GM23338 (cell line): ENCODE data around the gene CDH20. TPM values are rescaled to one million over a fixed set of nuclear protein-coding genes. Genes with fewer than 3 reads are reported as not detected.

Experiments
- ATAC-seq: fragments of 200-7000 bp; cut with Tn5 transposase; 3 replicates; pipeline ENCODE4 v1.9.1; 2020
- DNase-seq: peaks from one replicate; pipeline ENCODE4 v3.0.0-alpha.2; 2015; ENCODE audit warnings: low spot score
- H2AFZ ChIP-seq: fragments of 200-600 bp; sonication (generic); 2 replicates; pipeline ENCODE4 v1.8.0; 2016; ENCODE audit warnings: antibody characterized with exemption, mild to moderate bottlenecking, moderate library complexity
- H3F3A ChIP-seq: fragments of 200-600 bp; sonication (generic); replicated peaks from 2 replicates; pipeline ENCODE4 v1.8.0; 2017; ENCODE audit warnings: antibody characterized with exemption, mixed run types, low read depth
- H3K27ac ChIP-seq: fragments of 200-600 bp; sonication (generic); 2 replicates; pipeline ENCODE4 v1.6.1; 2016; ENCODE audit warnings: low read depth
- H3K27me3 ChIP-seq: fragments of 200-600 bp; sonication (generic); 2 replicates; pipeline ENCODE4 v1.8.0; 2016; ENCODE audit warnings: mild to moderate bottlenecking, mixed run types, moderate library complexity; ENCODE audit not compliant: insufficient read depth
- H3K36me3 ChIP-seq: fragments of 200-600 bp; sonication (generic); 2 replicates; pipeline ENCODE4 v1.8.0; 2016; ENCODE audit warnings: mild to moderate bottlenecking; ENCODE audit not compliant: insufficient read depth
- H3K4me1 ChIP-seq: fragments of 200-600 bp; sonication (generic); 2 replicates; pipeline ENCODE4 v1.8.0; 2016; ENCODE audit warnings: mild to moderate bottlenecking, moderate library complexity; ENCODE audit not compliant: insufficient read depth
- H3K4me2 ChIP-seq: fragments of 200-600 bp; sonication (generic); 2 replicates; pipeline ENCODE4 v1.7.1; 2017; ENCODE audit warnings: mixed run types
- H3K4me3 ChIP-seq: fragments of 200-600 bp; sonication (generic); 2 replicates; pipeline ENCODE4 v1.6.1; 2016; ENCODE audit warnings: mixed run types
- H3K79me2 ChIP-seq: fragments of 200-600 bp; sonication (generic); replicated peaks from 2 replicates; pipeline ENCODE4 v1.8.0; 2017; ENCODE audit warnings: mild to moderate bottlenecking; ENCODE audit not compliant: insufficient read depth
- H3K9me2 ChIP-seq: fragments of 200-600 bp; sonication (generic); 2 replicates; pipeline ENCODE4 v1.8.0; 2017; ENCODE audit not compliant: insufficient read depth
- H4K20me1 ChIP-seq: fragments of 200-600 bp; sonication (generic); replicated peaks from 2 replicates; pipeline ENCODE4 v1.8.0; 2017; ENCODE audit warnings: mild to moderate bottlenecking; ENCODE audit not compliant: insufficient read depth
- H3K27ac Mint-ChIP-seq: 2 replicates; pipeline ENCODE4 v1.8.0; 2020; ENCODE audit warnings: inconsistent platforms, mild to moderate bottlenecking, moderate library complexity, mixed read lengths
- H3K27me3 Mint-ChIP-seq: 3 replicates; pipeline ENCODE4 v1.8.0; 2022; ENCODE audit warnings: low read depth, mild to moderate bottlenecking, moderate library complexity, mixed read lengths, inconsistent platforms; ENCODE audit not compliant: insufficient read depth, poor library complexity
- H3K36me3 Mint-ChIP-seq: 3 replicates; pipeline ENCODE4 v1.8.0; 2021; ENCODE audit warnings: low read depth, mild to moderate bottlenecking, inconsistent platforms, moderate library complexity, mixed read lengths
- H3K4me1 Mint-ChIP-seq: 3 replicates; pipeline ENCODE4 v1.8.0; 2020; ENCODE audit warnings: mild to moderate bottlenecking, inconsistent platforms, mixed read lengths
- H3K4me3 Mint-ChIP-seq: 3 replicates; pipeline ENCODE4 v1.8.0; 2021; ENCODE audit warnings: moderate library complexity, mild to moderate bottlenecking, inconsistent platforms, mixed read lengths
- H3K9me3 Mint-ChIP-seq: 3 replicates; pipeline ENCODE4 v1.8.0; 2020; ENCODE audit warnings: moderate library complexity, mild to moderate bottlenecking, inconsistent platforms, mixed read lengths
- CREB1 ChIP-seq: fragments of 250-450 bp; sonication (Bioruptor Pico); IDR thresholded peaks from 2 replicates; pipeline ENCODE4 v1.5.0; 2020; ENCODE audit warnings: low read depth, mild to moderate bottlenecking, moderate library complexity
- EZH2phosphoT487 ChIP-seq: fragments of 200-600 bp; sonication (generic); IDR thresholded peaks from one replicate; pipeline ENCODE4 v1.8.1; 2018; ENCODE audit warnings: antibody characterized with exemption; ENCODE audit not compliant: unreplicated experiment
- JUNB ChIP-seq: IDR thresholded peaks from one replicate; pipeline ENCODE4 v1.6.1; 2016; ENCODE audit warnings: antibody characterized with exemption; ENCODE audit not compliant: unreplicated experiment
- POLR2AphosphoS5 ChIP-seq: IDR thresholded peaks from 2 replicates; pipeline ENCODE4 v1.6.1; 2016; ENCODE audit warnings: antibody characterized with exemption, low read depth
- STAT1 ChIP-seq: IDR thresholded peaks from one replicate; pipeline ENCODE4 v1.6.1; 2016; ENCODE audit warnings: antibody characterized with exemption; ENCODE audit not compliant: unreplicated experiment
- ZNF114 ChIP-seq: fragments of 250-450 bp; sonication (Bioruptor Pico); IDR thresholded peaks from 2 replicates; pipeline ENCODE4 v1.5.0; 2020; ENCODE audit warnings: mild to moderate bottlenecking, moderate library complexity
- ZNF331 ChIP-seq: fragments of 250-450 bp; sonication (Bioruptor Pico); IDR thresholded peaks from 2 replicates; pipeline ENCODE4 v1.5.0; 2020; ENCODE audit warnings: low read depth, mild to moderate bottlenecking, moderate library complexity
- polyA plus RNA-seq: library from polyadenylated mRNA; unstranded; fragments of >200 nt; fragmentation: Nextera tagmentation; extraction: Ambion mirVana; gene quantifications from 2 replicates; pipeline ENCODE4 v1.2.1, GENCODE V29; 2016
- total RNA-seq: library from RNA; depleted of rRNA; stranded (reverse); fragments of >200 nt; shearing (Covaris generic); gene quantifications from 2 replicates; pipeline ENCODE4 v1.2.3, GENCODE V29; 2014
- TF ChIP-seq, protein P1 (sequence below): IDR thresholded peaks from one replicate; pipeline ENCODE4 v1.6.1; 2018; ENCODE audit warnings: antibody characterized with exemption; ENCODE audit not compliant: unreplicated experiment
- TF ChIP-seq, protein P2 (sequence below), 2 experiments: fragments of 200-600 bp in 1 of 2; sonication (generic) in 1 of 2; conservative IDR thresholded peaks; 2 replicates each; pipeline versions ENCODE4 v1.5.1 to v1.6.1; 2016 to 2017; ENCODE audit warnings: antibody characterized with exemption in 2 of 2, low read depth in 2 of 2, mild to moderate bottlenecking in 2 of 2, moderate library complexity in 1 of 2
- TF ChIP-seq, protein P3 (sequence below): IDR thresholded peaks from 2 replicates; pipeline ENCODE4 v1.6.1; 2016; ENCODE audit warnings: antibody characterized with exemption
- TF ChIP-seq, protein P4 (sequence below): fragments of 250-450 bp; sonication (Bioruptor Pico); IDR thresholded peaks from 2 replicates; pipeline ENCODE4 v1.5.0; 2020; ENCODE audit warnings: mild to moderate bottlenecking, moderate library complexity

Gene CDH20
- total and polyA plus RNA-seq, 2 experiments from 2014 or later = 1.0 TPM; not detected in 1

DNA sequence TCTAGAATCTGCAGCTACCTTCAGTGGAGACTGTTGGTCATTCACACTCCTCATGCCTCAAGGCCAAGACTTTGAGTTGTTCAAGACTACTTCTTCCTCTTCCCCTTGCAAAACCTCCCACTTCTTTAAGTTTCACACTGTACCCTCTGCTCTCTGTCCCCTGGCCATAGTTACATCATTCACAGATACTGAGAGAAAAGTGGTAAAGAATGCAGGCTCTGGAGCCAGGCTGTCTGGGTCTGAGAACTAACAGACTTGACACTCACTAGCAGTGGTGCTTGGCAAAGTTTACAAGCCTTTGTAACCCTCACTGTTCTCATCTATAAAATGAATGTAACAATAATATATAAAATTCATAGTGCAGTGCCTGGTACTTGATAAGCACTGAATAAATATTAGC lies 61.8 kb downstream of the CDH20 start:
- Histone ChIP-seq H2AFZ (no peak overlapping the region), H3K4me2 (no peak overlapping the region), H4K20me1 (no peaks in the 10 kb centered on the region), H3K27ac (no peak overlapping the region), H3K36me3 (no peaks in the 10 kb centered on the region), H3F3A (no peaks in the 10 kb centered on the region), H3K4me1 (no peaks in the 10 kb centered on the region), H3K9me2 (no peaks in the 10 kb centered on the region), H3K79me2 (no peaks in the 10 kb centered on the region), H3K4me3 (no peak overlapping the region), H3K27me3 (no peaks in the 10 kb centered on the region)
- TF ChIP-seq, protein P1, sequence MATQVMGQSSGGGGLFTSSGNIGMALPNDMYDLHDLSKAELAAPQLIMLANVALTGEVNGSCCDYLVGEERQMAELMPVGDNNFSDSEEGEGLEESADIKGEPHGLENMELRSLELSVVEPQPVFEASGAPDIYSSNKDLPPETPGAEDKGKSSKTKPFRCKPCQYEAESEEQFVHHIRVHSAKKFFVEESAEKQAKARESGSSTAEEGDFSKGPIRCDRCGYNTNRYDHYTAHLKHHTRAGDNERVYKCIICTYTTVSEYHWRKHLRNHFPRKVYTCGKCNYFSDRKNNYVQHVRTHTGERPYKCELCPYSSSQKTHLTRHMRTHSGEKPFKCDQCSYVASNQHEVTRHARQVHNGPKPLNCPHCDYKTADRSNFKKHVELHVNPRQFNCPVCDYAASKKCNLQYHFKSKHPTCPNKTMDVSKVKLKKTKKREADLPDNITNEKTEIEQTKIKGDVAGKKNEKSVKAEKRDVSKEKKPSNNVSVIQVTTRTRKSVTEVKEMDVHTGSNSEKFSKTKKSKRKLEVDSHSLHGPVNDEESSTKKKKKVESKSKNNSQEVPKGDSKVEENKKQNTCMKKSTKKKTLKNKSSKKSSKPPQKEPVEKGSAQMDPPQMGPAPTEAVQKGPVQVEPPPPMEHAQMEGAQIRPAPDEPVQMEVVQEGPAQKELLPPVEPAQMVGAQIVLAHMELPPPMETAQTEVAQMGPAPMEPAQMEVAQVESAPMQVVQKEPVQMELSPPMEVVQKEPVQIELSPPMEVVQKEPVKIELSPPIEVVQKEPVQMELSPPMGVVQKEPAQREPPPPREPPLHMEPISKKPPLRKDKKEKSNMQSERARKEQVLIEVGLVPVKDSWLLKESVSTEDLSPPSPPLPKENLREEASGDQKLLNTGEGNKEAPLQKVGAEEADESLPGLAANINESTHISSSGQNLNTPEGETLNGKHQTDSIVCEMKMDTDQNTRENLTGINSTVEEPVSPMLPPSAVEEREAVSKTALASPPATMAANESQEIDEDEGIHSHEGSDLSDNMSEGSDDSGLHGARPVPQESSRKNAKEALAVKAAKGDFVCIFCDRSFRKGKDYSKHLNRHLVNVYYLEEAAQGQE = no peak
- TF ChIP-seq EZH2phosphoT487 (no peak), STAT1 (no peak), JUNB (no peak), POLR2AphosphoS5 (no peak), ZNF331 (CRISPR knock-in tag) (no peak), ZNF114 (CRISPR knock-in tag) (no peak), CREB1 (CRISPR knock-in tag) (no peak)
- TF ChIP-seq, protein P2, sequence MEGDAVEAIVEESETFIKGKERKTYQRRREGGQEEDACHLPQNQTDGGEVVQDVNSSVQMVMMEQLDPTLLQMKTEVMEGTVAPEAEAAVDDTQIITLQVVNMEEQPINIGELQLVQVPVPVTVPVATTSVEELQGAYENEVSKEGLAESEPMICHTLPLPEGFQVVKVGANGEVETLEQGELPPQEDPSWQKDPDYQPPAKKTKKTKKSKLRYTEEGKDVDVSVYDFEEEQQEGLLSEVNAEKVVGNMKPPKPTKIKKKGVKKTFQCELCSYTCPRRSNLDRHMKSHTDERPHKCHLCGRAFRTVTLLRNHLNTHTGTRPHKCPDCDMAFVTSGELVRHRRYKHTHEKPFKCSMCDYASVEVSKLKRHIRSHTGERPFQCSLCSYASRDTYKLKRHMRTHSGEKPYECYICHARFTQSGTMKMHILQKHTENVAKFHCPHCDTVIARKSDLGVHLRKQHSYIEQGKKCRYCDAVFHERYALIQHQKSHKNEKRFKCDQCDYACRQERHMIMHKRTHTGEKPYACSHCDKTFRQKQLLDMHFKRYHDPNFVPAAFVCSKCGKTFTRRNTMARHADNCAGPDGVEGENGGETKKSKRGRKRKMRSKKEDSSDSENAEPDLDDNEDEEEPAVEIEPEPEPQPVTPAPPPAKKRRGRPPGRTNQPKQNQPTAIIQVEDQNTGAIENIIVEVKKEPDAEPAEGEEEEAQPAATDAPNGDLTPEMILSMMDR (conservative IDR thresholded peaks at IDR 0.05; ENCODE audit: low read depth in 2 of 2) = no peak
- TF ChIP-seq, protein P3, sequence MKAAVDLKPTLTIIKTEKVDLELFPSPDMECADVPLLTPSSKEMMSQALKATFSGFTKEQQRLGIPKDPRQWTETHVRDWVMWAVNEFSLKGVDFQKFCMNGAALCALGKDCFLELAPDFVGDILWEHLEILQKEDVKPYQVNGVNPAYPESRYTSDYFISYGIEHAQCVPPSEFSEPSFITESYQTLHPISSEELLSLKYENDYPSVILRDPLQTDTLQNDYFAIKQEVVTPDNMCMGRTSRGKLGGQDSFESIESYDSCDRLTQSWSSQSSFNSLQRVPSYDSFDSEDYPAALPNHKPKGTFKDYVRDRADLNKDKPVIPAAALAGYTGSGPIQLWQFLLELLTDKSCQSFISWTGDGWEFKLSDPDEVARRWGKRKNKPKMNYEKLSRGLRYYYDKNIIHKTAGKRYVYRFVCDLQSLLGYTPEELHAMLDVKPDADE = no peak
- TF ChIP-seq, protein P4, sequence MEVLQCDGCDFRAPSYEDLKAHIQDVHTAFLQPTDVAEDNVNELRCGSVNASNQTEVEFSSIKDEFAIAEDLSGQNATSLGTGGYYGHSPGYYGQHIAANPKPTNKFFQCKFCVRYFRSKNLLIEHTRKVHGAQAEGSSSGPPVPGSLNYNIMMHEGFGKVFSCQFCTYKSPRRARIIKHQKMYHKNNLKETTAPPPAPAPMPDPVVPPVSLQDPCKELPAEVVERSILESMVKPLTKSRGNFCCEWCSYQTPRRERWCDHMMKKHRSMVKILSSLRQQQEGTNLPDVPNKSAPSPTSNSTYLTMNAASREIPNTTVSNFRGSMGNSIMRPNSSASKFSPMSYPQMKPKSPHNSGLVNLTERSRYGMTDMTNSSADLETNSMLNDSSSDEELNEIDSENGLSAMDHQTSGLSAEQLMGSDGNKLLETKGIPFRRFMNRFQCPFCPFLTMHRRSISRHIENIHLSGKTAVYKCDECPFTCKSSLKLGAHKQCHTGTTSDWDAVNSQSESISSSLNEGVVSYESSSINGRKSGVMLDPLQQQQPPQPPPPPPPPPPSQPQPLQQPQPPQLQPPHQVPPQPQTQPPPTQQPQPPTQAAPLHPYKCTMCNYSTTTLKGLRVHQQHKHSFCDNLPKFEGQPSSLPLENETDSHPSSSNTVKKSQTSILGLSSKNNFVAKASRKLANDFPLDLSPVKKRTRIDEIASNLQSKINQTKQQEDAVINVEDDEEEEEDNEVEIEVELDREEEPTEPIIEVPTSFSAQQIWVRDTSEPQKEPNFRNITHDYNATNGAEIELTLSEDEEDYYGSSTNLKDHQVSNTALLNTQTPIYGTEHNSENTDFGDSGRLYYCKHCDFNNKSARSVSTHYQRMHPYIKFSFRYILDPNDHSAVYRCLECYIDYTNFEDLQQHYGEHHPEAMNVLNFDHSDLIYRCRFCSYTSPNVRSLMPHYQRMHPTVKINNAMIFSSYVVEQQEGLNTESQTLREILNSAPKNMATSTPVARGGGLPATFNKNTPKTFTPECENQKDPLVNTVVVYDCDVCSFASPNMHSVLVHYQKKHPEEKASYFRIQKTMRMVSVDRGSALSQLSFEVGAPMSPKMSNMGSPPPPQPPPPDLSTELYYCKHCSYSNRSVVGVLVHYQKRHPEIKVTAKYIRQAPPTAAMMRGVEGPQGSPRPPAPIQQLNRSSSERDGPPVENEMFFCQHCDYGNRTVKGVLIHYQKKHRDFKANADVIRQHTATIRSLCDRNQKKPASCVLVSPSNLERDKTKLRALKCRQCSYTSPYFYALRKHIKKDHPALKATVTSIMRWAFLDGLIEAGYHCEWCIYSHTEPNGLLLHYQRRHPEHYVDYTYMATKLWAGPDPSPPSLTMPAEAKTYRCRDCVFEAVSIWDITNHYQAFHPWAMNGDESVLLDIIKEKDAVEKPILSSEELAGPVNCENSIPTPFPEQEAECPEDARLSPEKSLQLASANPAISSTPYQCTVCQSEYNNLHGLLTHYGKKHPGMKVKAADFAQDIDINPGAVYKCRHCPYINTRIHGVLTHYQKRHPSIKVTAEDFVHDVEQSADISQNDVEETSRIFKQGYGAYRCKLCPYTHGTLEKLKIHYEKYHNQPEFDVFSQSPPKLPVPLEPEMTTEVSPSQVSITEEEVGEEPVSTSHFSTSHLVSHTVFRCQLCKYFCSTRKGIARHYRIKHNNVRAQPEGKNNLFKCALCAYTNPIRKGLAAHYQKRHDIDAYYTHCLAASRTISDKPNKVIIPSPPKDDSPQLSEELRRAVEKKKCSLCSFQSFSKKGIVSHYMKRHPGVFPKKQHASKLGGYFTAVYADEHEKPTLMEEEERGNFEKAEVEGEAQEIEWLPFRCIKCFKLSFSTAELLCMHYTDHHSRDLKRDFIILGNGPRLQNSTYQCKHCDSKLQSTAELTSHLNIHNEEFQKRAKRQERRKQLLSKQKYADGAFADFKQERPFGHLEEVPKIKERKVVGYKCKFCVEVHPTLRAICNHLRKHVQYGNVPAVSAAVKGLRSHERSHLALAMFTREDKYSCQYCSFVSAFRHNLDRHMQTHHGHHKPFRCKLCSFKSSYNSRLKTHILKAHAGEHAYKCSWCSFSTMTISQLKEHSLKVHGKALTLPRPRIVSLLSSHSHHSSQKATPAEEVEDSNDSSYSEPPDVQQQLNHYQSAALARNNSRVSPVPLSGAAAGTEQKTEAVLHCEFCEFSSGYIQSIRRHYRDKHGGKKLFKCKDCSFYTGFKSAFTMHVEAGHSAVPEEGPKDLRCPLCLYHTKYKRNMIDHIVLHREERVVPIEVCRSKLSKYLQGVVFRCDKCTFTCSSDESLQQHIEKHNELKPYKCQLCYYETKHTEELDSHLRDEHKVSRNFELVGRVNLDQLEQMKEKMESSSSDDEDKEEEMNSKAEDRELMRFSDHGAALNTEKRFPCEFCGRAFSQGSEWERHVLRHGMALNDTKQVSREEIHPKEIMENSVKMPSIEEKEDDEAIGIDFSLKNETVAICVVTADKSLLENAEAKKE (CRISPR knock-in tag) = no peak
- no peaks in the 10 kb centered on the region for H3K36me3 Mint-ChIP-seq
- DNase-seq (no peak), ATAC-seq (no peak)
- H3K4me3 Mint-ChIP-seq = no peak overlapping the region
- H3K9me3 Mint-ChIP-seq = no peaks in the 10 kb centered on the region
- H3K27me3 Mint-ChIP-seq = peaks cover 1% of the 10 kb centered on the region
- H3K27ac Mint-ChIP-seq = no peak overlapping the region
- H3K4me1 Mint-ChIP-seq = no peaks in the 10 kb centered on the region
